GM19455 (cell line): ENCODE data around the gene CPEB1.
"Not testable (repeated sequence)": the region's sequence is repeated elsewhere in the genome, so short reads cannot be mapped to it uniquely, and the experiment has no call there.

Experiments
- ATAC-seq: cut with Tn5 transposase; IDR thresholded peaks from one replicate; pipeline ENCODE4 v1.9.1; 2021; ENCODE audit not compliant: unreplicated experiment

The CPEB1 gene

GRCh38 chr15:82548700-82549099 lies 98.5 kb downstream of the CPEB1 start:
- ATAC-seq: no peak

- ATAC-seq: no peak
Measured at GRCh38 chr15:82545478-82545877, 101.7 kb downstream of the CPEB1 start.

GRCh38 chr15:82545002-82545401 lies 102.2 kb downstream of the CPEB1 start:
- ATAC-seq: no peak

DNA sequence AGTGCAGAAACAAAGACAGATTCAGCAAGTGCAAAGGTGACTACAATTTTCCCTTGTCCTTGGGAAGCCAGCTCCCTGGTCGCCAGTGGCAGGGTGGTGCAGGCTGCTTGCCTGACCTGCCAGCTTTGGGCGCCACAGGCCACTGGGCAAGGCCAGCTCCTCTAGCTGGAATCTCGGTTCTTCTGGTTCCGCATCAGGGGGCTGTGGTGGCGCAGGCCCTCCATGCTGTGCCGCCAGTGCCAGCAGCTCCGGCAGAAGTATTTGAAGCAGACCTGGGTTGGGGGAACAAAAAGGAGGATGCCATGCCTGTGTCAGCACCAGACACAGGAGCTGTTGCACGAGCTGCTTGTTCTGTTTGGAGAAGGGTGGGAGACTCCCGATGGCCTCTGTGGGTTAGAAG lies 102.7 kb downstream of the CPEB1 start:
- ATAC-seq: no peak

DNA sequence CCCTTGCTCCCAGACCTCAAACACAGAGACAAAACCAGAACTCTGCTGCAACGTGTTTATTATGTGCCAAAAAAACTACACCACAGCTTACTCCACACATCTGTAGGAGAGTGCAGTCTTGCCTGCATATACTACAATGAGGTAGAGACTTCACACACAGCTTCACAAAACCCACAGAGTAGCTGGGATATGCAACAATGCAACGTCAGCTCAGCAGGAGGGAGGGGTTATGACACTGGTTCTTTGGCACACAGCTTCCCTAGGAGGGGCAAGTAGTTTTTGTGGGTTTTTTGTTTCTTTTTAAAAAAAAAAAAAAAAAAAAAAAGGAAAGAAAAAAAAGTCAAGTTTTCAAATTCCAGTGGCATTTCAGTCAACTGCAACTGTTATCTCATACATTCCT lies 104.0 kb downstream of the CPEB1 start:
- no peak for ATAC-seq

DNA sequence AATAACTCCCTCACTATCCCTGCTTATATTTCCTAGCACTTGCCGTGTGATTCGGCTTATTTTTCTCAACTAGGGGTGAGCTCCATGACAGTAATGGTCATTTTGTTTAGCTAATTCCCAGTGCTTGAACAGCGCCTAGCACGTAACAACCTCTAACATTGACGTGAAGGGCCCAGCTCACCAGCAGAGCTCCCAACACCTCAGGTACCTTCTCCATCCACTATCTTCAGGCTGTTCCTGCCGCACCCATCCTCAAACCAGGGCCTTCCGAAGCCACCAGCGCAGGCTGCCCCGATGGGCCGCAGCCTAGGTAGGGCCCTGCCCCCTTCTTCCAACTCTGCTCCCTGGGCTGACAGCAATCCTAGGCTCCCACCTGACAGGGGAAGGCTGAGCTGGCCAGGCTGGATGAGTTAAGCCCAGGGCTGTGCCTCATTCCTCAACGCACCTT lies 106.2 kb downstream of the CPEB1 start:
- ATAC-seq: no peak

DNA sequence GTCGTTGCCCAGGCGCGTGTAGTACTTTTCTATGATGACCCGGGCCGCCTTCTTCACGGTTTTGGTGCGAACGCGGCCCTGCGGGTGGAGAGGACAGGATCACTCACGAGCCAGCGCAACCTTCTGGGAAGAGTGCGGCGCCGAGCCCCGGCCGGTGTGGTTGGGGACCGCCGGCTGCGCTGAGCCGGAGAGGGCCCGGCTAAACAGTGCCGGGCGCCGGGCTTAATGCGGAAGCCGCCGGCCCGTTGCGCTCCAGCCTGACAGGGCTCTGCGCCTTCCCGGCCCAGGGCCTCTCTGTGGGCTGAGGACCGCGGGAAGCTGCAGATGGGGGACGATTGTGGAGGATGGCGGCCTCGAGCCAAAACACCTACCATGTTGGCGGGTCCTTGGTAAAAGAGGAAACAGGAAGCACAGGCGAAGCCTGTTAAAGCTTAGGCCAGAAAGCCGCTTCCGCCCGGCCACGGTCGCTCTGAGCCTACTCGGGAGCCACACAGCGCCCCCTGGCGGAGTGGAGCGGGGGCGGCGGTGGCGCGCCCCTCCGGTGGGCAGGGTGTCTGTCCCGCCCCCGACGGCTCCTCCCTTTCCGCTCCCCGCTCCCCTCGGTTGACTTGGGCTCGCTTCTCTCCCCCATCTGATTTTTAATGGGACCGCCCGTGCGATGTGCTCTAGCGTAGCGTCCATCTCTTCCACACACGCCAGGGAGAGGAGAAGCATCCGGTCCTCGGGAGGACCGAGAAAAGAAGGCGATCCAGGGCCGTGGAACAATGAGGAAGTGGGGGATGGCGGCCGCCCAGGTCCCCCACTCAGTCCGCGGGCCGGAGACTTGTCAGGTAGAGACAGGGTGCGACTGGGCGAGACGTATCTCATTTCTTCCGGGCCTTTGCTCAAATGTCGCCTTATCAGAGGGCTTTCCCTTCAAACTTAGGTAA lies 106.8 kb downstream of the CPEB1 start, which contains the start of gene RPS17:
RPS17 (minus strand) TSS at position 403 of the 929 bp plus-strand sequence; CDS start at position 374, 29 bp downstream.
- ATAC-seq: peak; percentile 93

DNA sequence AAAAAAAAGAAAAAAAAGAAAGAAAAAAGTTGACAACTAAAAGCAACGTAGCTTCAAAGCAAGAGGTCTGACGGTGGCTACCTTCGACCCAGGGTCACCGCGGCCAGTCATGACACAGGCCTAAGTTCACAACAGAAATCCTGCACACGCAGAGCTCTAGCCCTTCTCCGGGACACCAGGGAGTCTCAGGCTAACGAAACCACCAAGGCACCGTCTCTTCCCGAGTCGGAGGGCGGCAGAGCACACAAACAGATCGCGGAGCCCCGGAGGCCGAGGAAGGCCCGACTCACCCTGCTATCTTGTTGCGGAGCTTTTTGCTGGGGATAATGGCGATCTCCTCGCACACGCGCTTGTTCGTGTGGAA lies 107.5 kb downstream of the CPEB1 start:
- ATAC-seq: peak; percentile 3

- no peak for ATAC-seq
Measured at GRCh38 chr15:82538961-82539690, 108.0 kb downstream of the CPEB1 start.

DNA sequence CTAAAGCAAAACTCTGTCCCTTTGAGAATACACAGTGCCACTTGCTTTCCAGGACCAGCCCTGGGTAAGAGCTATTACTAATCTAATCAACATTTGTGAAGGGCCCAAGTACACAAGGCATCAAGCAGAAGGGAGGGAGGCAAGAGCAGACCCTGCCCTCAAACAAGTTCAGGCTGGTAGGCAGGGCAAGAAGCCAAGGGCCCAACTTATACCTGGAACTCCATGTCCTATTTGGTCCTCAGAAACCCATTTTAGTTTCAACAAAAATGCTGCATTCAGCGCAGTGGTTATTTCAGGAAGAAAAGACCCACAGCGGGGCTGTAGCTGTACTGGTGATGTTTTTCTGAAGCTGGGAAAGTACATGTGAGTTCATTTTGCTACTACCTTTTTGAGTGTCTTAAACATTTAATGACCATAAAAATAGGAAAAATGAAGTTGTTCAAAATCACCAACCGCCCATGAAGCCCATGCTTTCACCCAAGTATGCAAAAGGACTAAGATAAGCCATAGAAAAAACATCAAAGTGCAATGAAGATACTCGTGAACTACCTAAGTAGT lies 109.7 kb downstream of the CPEB1 start:
- no peak for ATAC-seq

DNA sequence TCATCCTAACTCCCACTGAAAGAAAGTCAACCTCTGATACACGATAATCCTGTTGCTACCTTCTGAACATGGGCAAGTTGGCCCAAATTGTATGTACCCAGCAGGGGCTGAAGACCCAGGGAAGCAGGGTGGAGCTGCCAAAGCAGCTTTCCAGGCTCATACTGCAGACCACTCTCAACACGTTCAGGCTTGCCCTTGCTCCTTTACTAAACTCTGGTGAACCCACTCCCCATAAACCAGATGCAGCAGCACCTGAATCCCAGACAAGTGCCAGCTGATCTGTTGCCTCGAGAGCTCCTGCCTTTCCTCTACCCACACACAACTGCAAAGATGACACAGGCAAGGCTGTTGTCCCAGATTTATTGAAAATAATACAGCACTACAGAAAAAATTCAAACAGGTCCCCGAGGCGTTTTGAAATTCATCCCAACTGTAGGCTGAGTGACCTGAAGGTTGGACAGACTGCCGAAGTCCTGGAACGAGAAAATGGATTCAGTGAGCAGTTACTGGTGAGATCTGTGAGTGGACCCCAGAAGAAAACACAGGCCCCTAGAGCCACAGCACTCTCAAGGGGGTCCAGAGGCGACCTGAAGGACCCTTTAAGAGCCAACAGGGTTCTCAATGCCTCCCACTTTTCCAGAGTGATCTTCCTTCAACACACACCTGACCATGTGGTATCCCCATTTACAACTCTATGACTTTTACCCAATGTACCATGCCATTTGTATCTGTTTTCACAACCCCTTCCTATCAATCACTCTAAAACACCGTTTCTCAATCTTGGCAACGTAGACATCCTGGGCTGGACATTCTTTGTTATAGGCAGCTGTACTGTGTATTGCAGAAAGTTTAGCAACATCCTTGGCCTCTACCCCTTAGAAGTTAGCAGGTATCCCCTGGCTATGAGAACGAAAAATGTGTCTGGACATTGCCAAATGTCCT lies 110.5 kb downstream of the CPEB1 start:
- ATAC-seq: no peak

- ATAC-seq: no peak
Measured at GRCh38 chr15:82535566-82536408, 111.4 kb downstream of the CPEB1 start.

GRCh38 chr15:82535151-82535550 lies 112.0 kb downstream of the CPEB1 start:
- ATAC-seq: not testable (repeated sequence)

DNA sequence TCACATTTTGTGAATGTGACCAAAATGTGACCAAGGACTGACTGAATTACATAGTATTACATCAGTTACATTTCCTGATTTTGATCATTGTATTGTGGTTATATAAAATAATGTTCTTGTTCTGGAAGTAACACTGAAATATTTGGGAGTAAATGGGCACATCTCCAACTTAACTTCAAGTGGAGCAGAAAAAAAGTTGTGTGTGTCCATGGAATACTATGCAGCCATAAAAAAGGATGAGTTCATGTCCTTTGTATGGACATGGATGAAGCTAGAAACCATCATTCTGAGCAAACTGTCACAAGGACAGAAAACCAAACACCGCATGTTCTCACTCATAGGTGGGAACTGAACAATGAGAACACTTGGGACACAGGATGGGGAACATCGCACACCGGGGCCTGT lies 112.7 kb downstream of the CPEB1 start:
- ATAC-seq: not testable (repeated sequence)

DNA sequence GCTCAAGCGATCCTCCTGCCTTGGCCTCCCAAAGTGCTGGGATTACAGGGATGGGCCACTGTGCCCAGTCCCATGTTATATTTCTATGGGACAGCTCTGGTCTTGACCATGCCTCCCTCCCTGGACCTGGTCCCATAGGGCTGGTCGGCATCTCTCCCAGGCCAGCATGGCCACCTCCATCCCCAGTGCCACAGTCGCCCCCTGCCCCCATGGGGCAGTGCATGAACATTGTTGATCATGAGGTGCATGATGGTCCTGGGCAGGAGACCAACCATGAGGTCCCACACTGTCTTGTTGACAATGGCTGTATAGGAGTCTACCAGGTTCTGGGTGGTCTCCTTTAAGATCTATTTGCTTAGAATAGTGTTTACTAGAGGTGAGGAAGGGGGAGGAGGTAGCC lies 113.4 kb downstream of the CPEB1 start:
- no peak for ATAC-seq

- no peak for ATAC-seq
Measured at GRCh38 chr15:82532991-82533481, 114.1 kb downstream of the CPEB1 start.

DNA sequence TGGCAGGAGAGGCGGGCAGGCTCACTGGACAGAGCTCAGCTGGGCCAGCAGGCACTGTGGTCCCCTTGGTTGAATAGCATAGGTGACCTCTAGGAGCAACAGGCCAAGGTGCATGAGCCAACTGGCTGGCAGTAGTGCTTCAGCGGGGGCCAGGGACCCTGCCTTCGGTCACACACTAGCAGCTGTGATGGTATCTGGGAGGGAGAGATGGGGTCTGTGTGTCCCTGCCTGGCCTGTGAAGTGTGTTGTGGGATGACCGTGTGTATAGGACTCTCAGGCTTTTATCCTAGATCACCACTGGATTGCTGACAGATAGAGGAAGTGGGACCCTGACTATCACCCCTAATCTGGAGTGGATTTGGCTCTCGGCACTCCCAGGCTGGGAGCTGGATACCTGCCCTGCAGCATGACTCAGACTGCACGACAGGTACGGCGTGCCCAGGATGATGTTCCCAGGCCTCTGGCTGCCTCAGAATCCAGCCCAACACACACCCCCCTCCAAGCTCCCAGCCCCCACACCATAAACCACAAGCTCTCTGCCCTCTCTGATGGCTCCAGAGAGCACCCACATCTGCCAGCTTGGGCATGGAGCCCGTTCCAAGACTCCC lies 114.7 kb downstream of the CPEB1 start:
- ATAC-seq: no peak

DNA sequence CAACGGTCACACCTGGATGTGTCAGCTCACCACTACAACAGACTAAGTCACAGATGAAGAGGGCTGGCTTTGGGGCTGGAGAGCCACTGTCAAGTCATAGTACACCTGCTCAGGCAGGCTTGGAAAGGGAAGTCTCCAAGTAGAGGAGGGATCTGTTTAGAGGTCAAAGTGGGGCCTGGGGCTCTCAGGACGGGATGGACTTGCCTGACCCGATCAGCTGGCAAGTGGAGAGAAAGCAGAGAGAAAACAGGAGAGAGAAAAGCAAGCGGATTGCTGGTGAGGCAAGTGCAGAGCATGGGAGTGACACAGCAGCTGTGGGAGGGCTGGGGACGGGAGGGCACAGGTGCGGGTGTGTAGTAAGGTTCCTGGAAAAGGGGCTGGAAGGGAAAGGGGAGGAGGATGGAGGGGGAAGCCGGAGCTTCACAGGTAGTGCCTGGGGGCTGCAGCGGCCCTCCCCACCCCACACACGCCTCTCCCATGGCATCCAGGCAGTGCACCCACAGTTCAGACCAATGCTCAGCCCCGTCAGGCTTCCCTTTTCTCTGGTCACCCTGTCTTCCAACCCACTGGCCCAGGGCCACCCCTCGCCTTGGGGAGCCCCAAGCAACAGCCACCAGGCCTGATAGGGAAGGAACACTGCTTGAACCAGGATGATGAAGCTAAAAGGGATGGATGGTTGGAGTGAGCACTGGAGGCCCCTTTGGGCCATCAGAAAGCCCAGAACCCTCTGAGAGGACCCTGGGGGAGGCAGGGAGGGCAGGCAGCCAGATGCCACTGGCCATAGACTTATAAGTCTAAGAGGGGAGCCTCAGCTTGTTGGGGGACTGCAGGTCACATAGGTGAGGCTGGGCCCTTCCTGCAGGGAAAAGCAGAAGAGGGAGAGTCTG lies 115.4 kb downstream of the CPEB1 start:
- ATAC-seq: no peak
